G401 (cell line): ENCODE results near the gene GAMT. TPM values are rescaled to one million over a fixed set of nuclear protein-coding genes. Genes with fewer than 3 reads are reported as not detected.
A peak's percentile ranks its signal among the peaks of the same experiment; 100 is the strongest.

ENCODE experiments used
- DNase-seq: peaks from one replicate; pipeline ENCODE4 v3.0.0-alpha.2; 2015; ENCODE audit warnings: low spot score
- in situ Hi-C: cut with HindIII; loops from 2 replicates; pipeline ENCODE4 v1.10.0; 2016; ENCODE audit warnings: low sequenced_read_pairs, mixed read lengths
- total RNA-seq: library from RNA; depleted of rRNA; stranded (reverse); fragments of >200 nt; shearing (Covaris generic); gene quantifications from 2 replicates; pipeline ENCODE4 v1.2.3, GENCODE V29; 2014

GAMT gene
- total RNA-seq, 1 experiment from 2014 or later: 110 TPM

DNA sequence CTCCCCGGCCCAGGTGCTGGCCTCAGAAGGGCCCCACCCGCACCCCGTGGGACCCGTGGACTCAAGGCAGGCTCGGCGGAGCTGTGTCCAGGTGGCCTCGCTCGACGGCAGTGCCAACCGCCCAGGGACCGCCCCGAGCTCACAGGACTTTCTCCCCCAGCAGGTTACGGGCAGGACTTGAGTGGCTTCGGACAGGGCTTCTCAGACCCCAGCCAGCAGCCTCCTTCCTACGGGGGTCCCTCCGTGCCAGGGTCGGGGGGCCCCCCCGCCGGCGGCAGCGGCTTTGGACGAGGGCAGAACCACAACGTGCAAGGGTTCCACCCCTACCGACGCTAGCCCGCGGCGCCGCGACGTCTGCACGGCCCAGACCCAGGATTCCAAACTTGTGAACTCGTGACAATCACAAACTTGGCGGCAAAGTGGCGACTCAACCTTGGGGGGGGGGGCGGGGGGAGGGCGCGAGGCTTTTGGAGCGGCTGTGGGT is 33.3 kb upstream of the GAMT start:
- DNase-seq: no peak
- in situ Hi-C loops: no loop called here

DNA sequence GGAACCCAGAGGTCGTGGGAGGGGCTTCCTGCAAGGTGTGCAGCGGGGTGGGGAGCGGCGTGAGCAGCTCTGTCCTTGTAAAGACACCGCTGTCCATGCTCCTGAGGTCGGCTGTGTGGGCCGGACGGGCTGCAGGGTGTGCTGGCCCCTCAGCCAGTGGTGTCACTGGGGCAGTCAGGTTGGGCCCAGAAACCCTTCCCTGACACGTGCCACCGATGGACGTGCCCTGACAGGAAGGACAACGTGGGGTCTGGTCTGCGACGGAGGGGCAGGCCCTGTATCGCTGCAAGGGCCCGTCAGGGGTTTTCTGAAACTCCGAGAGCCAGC is 32.7 kb upstream of the GAMT start:
- in situ Hi-C loops: no loop called here
- no peak for DNase-seq

DNA sequence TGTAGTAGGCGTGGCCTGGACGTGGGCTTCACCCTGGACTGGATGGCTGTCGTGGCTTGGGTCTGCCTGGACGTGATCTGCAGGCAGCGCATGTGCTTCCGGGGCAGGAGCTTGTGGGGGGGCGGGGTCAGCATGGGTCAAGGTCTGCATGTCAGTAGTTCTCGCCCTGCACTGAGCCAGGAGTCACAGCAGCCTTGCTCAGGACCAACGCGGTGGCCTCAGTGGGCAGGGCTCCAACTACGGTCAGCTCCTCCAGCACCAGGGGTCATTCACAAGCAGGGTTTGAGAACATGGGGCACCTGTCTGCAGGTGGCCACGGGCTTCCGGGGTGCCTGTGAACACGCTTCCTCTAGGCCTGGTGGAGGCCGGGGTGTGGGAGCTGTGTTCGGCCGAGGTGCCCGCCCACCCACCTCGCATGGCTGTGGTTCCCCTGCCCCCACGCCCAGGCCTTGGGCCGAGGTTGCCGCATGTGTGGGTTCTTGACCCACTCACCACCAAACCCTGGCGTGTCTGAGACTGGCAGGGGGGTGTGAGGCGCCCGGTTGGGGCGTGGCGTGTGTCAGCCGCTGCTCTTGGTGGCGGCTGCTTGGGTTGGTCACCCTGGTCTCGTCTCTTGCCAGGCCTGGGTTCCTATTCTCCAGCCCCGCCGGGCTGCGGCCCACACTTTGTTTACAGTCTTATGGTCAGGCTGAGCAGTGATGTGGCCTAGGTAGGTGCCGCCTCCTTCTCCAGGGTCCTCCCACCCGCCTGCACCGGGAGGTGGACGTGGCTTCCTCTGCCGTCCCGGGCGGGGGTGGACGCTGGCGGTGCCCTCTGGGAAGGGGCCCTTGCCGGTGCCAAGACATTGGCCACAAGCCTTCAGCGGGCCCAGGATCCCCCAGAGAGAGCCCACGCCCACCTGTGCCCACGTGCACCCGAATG is 32.0 kb upstream of the GAMT start:
- DNase-seq: no peak
- in situ Hi-C loops: no loop called here

DNA sequence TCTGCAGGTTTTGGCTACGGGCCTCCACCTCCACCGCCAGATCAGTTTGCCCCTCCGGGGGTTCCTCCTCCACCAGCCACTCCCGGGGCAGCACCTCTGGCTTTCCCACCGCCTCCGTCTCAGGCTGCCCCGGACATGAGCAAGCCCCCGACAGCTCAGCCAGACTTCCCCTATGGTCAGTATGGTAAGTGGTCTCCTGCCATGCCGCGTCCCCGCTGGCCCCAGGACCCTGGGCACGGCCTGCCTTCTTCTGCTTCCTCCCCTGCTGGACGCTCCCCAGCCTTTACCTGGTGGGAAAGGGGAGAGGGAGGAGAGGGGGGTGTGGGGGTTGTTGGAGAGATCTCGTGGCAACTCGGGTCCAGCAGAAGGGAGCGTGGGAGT is 31.2 kb upstream of the GAMT start:
- in situ Hi-C loops: no loop called here
- DNase-seq: no peak

DNA sequence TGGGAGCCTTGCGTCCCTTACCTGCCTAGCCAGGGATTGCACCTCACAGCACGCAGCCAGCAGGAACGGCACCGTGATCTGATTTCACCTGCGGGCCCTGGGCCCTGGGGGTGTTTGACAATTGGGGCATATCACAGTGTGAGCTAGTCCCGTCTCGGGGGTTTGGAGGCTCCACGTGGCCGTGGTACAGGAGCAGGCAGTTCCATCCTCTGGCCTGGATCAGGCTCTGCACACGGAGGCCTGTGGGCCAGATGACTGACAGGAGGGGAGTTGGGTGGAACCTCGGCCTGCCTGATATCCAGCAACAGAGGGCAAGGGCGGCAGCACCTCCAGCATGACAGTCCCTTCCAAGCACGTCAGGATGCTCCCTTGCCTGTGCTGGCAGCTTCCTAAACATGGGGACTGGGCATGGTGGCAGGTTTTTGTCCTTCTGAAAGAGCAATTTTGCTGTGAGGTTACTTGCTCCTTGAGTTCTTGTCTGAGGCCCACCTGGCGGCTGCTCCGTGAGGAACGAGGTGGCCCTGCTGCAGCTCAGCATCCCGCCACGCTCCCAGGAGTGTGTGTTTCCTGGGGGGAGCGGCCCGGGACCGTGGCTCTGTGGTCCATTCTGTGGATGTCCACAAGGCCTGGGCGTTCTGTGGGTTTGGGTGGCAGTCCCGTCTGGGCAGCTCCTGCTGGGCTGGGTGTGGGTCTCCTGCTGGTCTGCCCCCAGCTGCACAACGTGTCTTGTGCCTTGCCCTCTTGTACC is 30.6 kb upstream of the GAMT start:
- in situ Hi-C loops: no loop called here
- no peak for DNase-seq

DNA sequence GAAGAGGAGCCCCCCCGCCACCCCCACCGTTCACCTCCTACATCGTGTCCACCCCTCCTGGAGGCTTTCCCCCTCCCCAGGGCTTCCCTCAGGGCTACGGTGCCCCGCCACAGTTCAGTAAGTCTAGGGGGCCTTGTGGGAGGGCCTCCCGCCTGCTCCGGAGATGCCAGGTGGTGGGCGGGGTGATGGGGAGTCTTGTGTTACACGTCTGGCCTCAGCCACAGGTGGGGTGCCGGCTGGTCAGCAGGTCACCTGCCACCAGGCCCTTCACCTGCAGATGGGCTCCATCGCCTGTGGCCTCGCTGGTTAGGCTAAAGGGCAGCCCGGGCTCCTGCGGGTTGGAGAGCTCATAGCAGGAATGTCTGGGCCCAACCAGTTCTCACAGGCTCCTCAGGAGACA is 28.9 kb upstream of the GAMT start:
- DNase-seq: no peak
- in situ Hi-C loops: no loop called here

DNA sequence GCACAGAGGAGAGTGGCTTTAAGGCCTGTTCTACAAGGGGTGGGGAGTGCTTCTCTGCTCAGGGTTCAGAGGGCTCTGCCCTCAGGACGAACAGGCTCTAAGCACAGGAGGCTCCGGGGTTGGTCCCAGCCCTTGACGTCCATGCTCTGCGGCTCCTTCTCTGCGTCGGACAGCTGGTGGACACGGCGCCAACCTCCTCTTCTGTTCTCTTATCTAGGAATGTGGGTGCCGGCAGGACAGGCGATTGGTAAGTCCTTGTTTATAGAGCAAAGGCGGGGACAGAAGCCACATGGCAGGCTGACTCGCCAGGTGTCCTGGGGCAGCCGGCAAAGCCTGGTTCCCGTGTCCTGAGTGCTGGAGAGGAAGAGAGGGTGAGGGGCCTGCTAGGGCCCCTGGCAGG is 28.4 kb upstream of the GAMT start:
- in situ Hi-C loops: no loop called here
- peak; percentile 63 for DNase-seq

DNA sequence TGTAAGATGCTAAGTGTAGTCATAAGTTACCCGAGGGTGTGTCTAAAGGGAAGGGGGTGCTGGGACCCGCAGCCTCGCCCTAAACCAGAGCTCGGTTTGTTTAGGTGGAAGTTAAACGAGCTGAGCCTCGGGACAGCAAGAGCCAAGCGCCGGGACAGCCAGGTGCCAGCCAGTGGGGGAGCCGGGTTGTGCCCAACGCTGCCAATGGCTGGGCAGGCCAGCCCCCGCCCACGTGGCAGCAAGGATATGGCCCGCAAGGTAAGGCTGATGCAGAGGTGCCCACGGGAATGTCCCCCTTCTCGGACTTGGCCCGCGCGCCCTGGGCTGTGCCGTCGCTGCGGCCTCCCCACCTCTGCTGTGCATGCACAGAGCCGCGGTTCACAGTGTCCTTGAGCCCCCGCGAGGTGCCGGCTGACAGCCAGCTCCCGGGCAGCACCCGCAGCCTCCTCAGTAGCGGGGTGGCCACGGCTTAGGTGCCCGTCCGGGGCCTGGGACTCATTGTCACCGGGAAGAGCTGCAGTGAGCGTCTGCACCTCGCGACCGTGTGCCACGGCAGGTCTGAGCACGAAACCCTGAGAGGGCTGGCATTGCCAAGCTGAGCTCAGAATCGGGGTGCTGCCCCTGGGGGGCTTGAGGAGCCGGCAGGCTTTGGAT is 27.5 kb upstream of the GAMT start:
- in situ Hi-C loops: no loop called here
- peak; percentile 80 for DNase-seq

DNA sequence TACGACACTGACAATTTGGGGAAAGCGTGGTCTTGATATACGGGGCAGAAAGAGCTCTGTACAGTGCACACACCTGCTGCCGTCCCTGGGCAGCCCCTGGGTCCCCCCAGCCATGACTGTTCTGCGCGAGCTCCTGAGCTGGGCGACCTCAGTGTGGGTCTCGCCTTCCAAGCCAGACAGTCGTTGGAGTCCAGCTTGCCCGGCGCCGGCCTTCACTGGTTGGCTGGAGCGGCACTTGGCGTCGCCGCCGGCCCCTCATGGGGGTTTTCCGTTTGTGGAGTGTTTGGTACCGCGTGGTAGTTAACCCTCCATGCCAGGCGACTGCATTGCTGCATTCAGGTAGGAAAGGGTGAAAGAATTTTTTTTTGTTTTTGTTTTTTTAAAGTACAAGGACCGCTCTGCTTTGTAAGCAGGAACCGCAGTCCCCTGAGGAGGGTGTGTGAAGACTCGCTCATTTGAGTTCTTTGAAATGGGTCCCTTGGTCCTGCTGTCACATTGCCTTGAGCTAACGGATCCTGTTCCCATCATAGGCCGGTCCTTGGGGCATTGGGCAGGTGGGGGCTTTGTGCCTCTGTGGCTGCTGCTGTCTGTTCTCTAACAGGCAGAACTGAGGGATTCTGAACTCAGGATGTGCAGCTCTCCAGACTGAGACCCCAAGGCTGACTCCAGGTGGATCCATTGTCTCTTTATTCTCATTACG is 26.0 kb upstream of the GAMT start:
- in situ Hi-C loops: no loop called here
- DNase-seq: peak; percentile 56

DNA sequence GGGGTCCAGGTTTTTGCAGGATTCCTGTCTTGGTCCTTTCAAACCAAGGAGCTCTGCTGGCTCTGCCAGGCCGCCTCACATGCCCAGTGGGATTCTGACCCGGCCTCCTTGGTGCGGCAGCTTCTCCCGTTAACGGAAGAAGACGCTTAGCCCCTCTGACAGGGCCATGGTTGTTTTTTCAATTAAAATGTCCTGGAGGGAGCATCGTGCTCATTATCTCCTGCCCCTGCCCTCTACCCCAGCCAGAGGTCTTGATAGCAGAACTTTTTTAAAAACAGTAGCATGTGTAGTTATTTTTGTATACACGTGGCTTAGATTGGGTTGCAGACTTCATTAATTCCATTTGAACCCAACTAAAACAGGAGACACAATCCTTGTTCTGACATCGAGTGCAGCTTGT is 25.4 kb upstream of the GAMT start:
- DNase-seq: no peak

DNA sequence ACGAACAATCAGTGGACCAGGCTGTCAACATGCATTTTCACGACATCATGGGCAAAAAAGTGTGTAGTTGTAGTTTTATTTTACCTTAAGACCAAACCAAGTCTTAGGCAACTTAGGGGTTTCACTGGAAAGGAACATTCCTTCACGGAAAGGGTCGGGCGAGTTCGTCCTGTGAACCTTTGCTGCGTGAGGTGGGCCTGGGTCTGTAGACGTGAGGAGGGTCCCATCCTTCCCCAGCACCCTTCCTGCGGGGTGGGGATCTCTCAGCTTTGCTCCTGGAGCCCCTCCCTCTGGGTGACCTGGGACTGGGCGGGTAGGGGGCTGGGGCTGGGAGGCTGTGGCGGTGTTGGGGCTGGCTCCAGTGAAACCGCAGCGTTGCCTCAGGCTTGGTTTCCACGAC is 24.6 kb upstream of the GAMT start:
- in situ Hi-C loops: no loop called here
- DNase-seq: no peak

More for the DNA sequence above, 25.4 kb upstream of the GAMT start:
- in situ Hi-C loops: no loop called here

DNA sequence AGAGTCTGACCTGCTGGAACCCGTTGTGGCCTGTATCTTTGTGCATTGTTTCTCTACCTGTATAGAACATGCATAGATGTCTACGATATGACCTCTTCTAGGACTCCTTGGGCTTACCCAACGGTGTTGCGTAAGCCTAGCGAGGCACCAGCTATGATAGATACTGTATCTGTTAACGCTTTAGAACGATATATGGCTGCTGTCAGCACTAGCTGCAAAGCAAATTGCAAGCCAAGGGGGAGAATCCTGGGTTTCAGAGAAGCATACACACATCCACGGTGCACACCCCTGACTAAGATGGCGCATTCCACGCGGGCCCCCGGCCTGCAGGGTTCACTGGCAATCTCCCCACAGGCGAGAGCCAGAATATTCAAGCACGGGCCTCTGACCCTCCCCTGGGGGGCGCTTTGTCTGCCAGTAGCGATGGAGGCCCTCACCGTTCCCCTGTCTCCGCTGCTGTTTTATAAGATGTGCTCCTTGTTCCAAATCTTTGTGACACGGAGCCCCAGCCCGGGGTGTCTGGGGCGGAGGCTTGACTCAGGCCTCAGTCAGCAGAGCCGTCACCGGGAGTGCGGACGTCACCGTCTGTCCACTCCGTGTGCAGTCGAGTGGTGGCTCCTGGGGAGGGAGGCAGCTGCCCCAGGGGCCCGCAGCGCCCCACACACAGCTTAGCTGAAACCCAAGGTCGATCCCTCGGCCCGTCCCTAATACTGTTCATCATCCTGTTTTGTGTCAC is 23.9 kb upstream of the GAMT start:
- DNase-seq: no peak
- in situ Hi-C loops: no loop called here

DNA sequence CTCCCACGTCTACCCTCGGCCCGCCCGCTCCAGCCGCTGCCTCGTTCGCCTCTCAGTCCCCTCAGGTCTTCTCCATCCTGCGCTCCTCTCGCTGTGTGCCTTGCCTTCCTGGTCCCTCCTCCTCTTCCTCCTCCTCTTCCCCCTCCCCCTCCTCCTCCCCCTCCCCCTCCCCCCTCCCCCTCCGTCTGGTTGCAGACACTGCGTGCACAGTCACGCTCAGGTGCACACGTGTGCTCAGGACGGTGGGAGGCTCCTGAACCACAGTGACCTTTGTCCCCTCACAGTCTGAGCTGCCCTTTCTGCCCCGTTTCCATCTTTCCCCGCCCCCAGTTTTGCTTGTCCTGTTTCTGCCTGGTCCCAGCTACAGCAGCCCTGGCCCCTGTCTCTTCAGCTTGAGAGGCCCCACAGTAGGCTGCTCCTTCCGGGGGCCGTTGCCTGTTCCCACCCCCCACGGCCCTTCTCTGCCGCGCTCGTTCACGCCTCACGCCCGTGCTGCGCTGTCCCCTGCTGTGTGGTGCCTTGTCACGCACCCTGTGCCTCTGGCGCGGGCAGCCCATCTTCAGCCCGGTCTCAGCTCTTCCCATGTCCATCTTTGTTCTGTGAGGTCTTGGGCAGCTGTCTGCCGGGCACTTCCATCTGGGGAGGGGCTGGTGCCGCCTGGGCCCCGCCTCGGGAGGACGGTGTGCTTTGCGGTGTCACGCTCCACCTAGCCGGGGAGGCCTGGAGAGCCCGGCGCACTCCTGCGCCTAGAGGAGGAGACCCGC is 23.0 kb upstream of the GAMT start:
- no peak for DNase-seq
- in situ Hi-C loops: no loop called here

DNA sequence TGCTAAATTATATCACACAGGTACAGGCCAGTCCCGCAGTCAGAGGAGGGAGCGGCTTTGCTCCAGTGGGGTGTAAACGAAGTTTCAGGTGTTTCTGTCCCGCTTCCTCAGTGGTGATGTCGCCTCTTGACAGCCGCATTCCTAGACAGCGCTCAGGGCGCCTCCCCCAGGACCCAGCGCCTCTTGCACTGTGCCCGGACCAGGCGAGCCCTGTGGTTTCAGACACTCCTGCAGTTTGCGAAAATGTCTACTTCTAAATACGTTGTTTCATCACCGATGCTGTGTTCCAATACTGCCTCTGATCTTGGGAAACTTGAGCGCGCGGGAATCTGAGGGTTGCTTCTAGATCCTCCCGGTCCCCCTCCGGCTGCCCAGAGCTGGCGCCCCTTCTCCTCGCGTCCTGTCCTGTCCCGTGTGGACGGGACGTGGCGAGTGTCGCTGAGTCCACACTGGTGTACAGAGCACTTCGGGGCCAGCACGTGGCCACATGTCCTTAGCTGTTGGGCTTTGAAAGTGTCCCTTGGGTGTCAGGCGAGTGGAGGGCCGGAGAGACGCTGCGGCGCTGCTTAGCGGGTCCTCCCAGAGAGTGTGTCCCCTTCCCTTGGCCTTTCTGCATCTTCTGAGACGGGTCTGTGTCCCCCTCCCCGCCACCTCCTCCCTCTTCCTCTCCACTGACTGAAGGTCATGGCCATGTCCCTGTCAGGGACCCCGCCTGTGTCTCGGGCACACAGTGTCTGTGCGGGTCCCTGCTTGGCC is 22.3 kb upstream of the GAMT start:
- no peak for DNase-seq
- in situ Hi-C loops: no loop called here

DNA sequence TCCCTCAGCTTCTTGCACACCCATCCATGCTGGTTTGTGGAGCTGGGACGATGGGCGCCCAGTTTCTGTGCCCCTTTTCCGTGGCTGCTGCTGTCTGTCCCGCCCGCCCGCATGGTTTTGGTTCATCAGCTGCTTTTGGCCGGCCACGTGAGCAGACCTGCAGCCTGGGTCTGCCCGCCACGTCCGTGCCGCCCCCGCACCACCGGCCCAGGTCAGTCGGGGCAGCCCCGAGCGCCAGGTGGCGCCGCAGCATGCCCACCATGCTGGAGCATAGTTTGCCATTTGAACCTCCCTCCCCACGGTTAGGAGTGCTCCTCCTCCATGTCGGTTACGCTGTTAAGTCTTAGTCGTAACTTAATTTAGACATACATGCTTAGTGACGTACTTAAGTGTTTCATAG is 21.6 kb upstream of the GAMT start:
- no peak for DNase-seq
- in situ Hi-C loops: no loop called here

DNA sequence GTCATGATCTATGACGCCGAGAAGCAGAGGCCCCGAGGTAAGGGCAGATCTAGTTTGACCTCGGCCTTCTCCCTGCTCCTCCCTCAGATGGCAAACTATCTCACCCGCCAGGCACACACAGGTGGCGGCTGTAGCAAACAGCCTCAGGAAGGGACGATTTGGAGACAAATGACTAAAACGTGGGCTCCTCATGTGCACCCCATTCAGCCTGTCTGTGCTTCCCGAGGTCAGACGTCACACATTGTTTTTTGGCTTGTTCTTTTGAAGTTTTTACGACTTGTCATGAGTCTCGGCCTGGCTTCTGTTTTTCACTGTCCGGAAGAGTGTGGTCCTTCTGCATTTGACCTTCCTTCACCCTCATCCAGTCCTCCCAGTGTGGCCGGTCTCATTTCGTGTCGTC is 21.0 kb upstream of the GAMT start:
- no peak for DNase-seq
- in situ Hi-C loops: no loop called here

DNA sequence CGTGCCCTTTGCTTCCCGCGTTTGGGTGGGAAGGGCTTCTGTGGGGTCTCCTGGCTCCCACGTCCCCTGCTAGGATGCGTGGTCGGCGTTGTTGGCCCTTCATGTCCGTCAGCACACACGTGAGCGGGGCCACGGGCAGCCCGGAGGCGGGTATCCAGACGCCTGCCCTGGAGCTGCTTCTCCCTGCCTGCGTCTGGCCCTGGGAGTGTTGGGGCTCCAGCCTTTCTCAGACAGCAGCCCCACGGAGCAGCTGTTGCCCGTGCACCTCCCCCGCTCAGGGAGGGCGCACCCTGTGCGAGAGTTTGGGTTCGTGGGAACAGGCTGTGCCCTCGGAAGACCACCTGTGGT is 20.6 kb upstream of the GAMT start:
- in situ Hi-C loops: no loop called here
- DNase-seq: no peak
